ENCODE data around the gene CGRRF1.

CGRRF1 gene

GRCh38 chr14:54533100-54533499 is 23.4 kb downstream of the CGRRF1 start:
- Histone ChIP-seq H3K27me3 (ENCODE audit: control insufficient read depth in 5 of 5, insufficient read depth in 4 of 5, low read length in 5 of 5) (no peaks in the 10 kb centered on the region), H3K4me1 (ENCODE audit: control insufficient read depth in 5 of 5, insufficient read depth in 5 of 5, low read length in 5 of 5) (peaks cover 0 to 4% (median 0%) of the 10 kb centered on the region in 5 donors), H3K27ac (ENCODE audit: low read depth, low read length) (no peak overlapping the region), H3K9ac (ENCODE audit: low read length in 5 of 5) (no peak overlapping the region), H3K36me3 (ENCODE audit: control insufficient read depth in 5 of 5, insufficient read depth in 5 of 5, low read length in 5 of 5) (peaks cover 2 to 14% (median 8%) of the 10 kb centered on the region in 5 donors), H3K4me3 (ENCODE audit: low read depth in 1 of 5, low read length in 5 of 5) (no peak overlapping the region), H3K9me3 (ENCODE audit: control insufficient read depth in 5 of 5, low read length in 5 of 5) (no peaks in the 10 kb centered on the region)

GRCh38 chr14:54535126-54535525 is 25.4 kb downstream of the CGRRF1 start:
- peaks cover 4 to 29% (median 10%) of the 10 kb centered on the region in 5 donors for H3K36me3 ChIP-seq (ENCODE audit: control insufficient read depth in 5 of 5, insufficient read depth in 5 of 5, low read length in 5 of 5)
- peaks cover 0 to 4% (median 0%) of the 10 kb centered on the region in 5 donors for H3K4me1 ChIP-seq (ENCODE audit: control insufficient read depth in 5 of 5, insufficient read depth in 5 of 5, low read length in 5 of 5)
- no peak overlapping the region for H3K4me3 ChIP-seq (ENCODE audit: low read depth in 1 of 5, low read length in 5 of 5)
- H3K27ac ChIP-seq (ENCODE audit: low read depth, low read length), result no peak overlapping the region
- no peak overlapping the region for H3K9ac ChIP-seq (ENCODE audit: low read length in 5 of 5)
- H3K27me3 ChIP-seq (ENCODE audit: control insufficient read depth in 5 of 5, insufficient read depth in 4 of 5, low read length in 5 of 5), result no peaks in the 10 kb centered on the region
- H3K9me3 ChIP-seq (ENCODE audit: control insufficient read depth in 5 of 5, low read length in 5 of 5), result no peaks in the 10 kb centered on the region

DNA sequence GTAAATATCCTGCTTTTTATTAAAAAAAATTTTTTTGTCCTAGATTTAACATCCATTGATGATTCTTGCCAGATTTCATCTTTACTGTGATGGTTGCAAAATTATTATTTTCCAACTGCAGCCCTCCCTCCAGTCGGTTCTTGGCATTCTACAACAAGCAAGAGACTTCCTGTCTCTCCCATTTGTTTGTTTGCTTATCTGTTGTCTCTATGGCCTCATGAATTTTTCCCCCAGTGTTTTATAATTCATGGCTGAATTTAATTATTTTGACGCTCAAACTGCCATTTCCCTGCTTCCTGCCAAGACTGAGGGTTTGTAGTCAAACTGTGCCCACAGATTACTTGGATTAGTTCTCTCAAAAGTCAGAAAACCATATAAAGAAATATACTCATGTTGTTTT is 25.9 kb downstream of the CGRRF1 start:
- Histone ChIP-seq H3K4me3 (ENCODE audit: low read depth in 1 of 5, low read length in 5 of 5) (no peak overlapping the region), H3K36me3 (ENCODE audit: control insufficient read depth in 5 of 5, insufficient read depth in 5 of 5, low read length in 5 of 5) (peaks cover 4 to 31% (median 10%) of the 10 kb centered on the region in 5 donors), H3K9ac (ENCODE audit: low read length in 5 of 5) (no peak overlapping the region), H3K9me3 (ENCODE audit: control insufficient read depth in 5 of 5, low read length in 5 of 5) (no peaks in the 10 kb centered on the region), H3K4me1 (ENCODE audit: control insufficient read depth in 5 of 5, insufficient read depth in 5 of 5, low read length in 5 of 5) (peaks cover 0 to 4% (median 0%) of the 10 kb centered on the region in 5 donors), H3K27ac (ENCODE audit: low read depth, low read length) (no peak overlapping the region), H3K27me3 (ENCODE audit: control insufficient read depth in 5 of 5, insufficient read depth in 4 of 5, low read length in 5 of 5) (no peaks in the 10 kb centered on the region)

DNA sequence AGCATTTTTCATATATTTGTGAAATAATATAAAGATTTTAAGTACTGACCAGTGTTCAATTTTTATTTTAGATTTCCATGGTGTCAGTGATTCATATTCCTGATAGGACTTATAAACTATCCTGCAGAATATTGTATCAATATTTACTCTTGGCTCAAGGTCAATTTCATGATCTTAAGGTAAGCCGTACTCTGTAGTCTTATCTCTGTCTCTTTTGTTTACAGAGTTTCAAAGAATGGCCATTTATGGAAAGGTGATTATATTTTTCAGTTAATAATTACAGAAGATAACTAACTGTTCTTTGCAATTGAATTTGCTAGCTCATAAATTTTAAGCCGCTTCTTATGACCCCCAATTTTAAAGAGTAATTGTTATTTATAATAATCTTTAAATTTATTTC is 27.9 kb downstream of the CGRRF1 start:
- no peak overlapping the region for H3K9ac ChIP-seq (ENCODE audit: low read length in 5 of 5)
- H3K4me3 ChIP-seq (ENCODE audit: low read depth in 1 of 5, low read length in 5 of 5), result no peak overlapping the region
- peaks cover 0 to 4% (median 0%) of the 10 kb centered on the region in 5 donors for H3K4me1 ChIP-seq (ENCODE audit: control insufficient read depth in 5 of 5, insufficient read depth in 5 of 5, low read length in 5 of 5)
- H3K27me3 ChIP-seq (ENCODE audit: control insufficient read depth in 5 of 5, insufficient read depth in 4 of 5, low read length in 5 of 5), result no peaks in the 10 kb centered on the region
- H3K36me3 ChIP-seq (ENCODE audit: control insufficient read depth in 5 of 5, insufficient read depth in 5 of 5, low read length in 5 of 5), result peaks cover 4 to 28% (median 11%) of the 10 kb centered on the region in 5 donors
- H3K9me3 ChIP-seq (ENCODE audit: control insufficient read depth in 5 of 5, low read length in 5 of 5), result no peaks in the 10 kb centered on the region
- no peak overlapping the region for H3K27ac ChIP-seq (ENCODE audit: low read depth, low read length)

- Histone ChIP-seq H3K4me1 (ENCODE audit: control insufficient read depth in 5 of 5, insufficient read depth in 5 of 5, low read length in 5 of 5) (peaks cover 0 to 4% (median 0%) of the 10 kb centered on the region in 5 donors), H3K27ac (ENCODE audit: low read depth, low read length) (no peak overlapping the region), H3K9ac (ENCODE audit: low read length in 5 of 5) (no peak overlapping the region), H3K4me3 (ENCODE audit: low read depth in 1 of 5, low read length in 5 of 5) (no peak overlapping the region), H3K27me3 (ENCODE audit: control insufficient read depth in 5 of 5, insufficient read depth in 4 of 5, low read length in 5 of 5) (no peaks in the 10 kb centered on the region), H3K36me3 (ENCODE audit: control insufficient read depth in 5 of 5, insufficient read depth in 5 of 5, low read length in 5 of 5) (peaks cover 4 to 28% (median 11%) of the 10 kb centered on the region in 5 donors), H3K9me3 (ENCODE audit: control insufficient read depth in 5 of 5, low read length in 5 of 5) (no peaks in the 10 kb centered on the region)
Measured at GRCh38 chr14:54538055-54538454, 28.3 kb downstream of the CGRRF1 start.

- no peak overlapping the region for H3K9ac ChIP-seq (ENCODE audit: low read length in 5 of 5)
- H3K9me3 ChIP-seq (ENCODE audit: control insufficient read depth in 5 of 5, low read length in 5 of 5), result no peaks in the 10 kb centered on the region
- no peaks in the 10 kb centered on the region for H3K27me3 ChIP-seq (ENCODE audit: control insufficient read depth in 5 of 5, insufficient read depth in 4 of 5, low read length in 5 of 5)
- H3K27ac ChIP-seq (ENCODE audit: low read depth, low read length), result no peak overlapping the region
- no peak overlapping the region for H3K4me3 ChIP-seq (ENCODE audit: low read depth in 1 of 5, low read length in 5 of 5)
- H3K36me3 ChIP-seq (ENCODE audit: control insufficient read depth in 5 of 5, insufficient read depth in 5 of 5, low read length in 5 of 5), result no peaks in the 10 kb centered on the region
- H3K4me1 ChIP-seq (ENCODE audit: control insufficient read depth in 5 of 5, insufficient read depth in 5 of 5, low read length in 5 of 5), result no peaks in the 10 kb centered on the region
Measured at GRCh38 chr14:54547583-54547982, 37.9 kb downstream of the CGRRF1 start.

GRCh38 chr14:54548491-54548890 is 38.8 kb downstream of the CGRRF1 start:
- H3K4me3 ChIP-seq (ENCODE audit: low read depth in 1 of 5, low read length in 5 of 5), result no peak overlapping the region
- no peaks in the 10 kb centered on the region for H3K9me3 ChIP-seq (ENCODE audit: control insufficient read depth in 5 of 5, low read length in 5 of 5)
- H3K27me3 ChIP-seq (ENCODE audit: control insufficient read depth in 5 of 5, insufficient read depth in 4 of 5, low read length in 5 of 5), result no peaks in the 10 kb centered on the region
- H3K27ac ChIP-seq (ENCODE audit: low read depth, low read length), result no peak overlapping the region
- H3K4me1 ChIP-seq (ENCODE audit: control insufficient read depth in 5 of 5, insufficient read depth in 5 of 5, low read length in 5 of 5), result no peaks in the 10 kb centered on the region
- no peak overlapping the region for H3K9ac ChIP-seq (ENCODE audit: low read length in 5 of 5)
- H3K36me3 ChIP-seq (ENCODE audit: control insufficient read depth in 5 of 5, insufficient read depth in 5 of 5, low read length in 5 of 5), result no peaks in the 10 kb centered on the region

GRCh38 chr14:54549862-54550261 is 40.2 kb downstream of the CGRRF1 start:
- H3K36me3 ChIP-seq (ENCODE audit: control insufficient read depth in 5 of 5, insufficient read depth in 5 of 5, low read length in 5 of 5), result no peaks in the 10 kb centered on the region
- H3K9ac ChIP-seq (ENCODE audit: low read length in 5 of 5), result no peak overlapping the region
- no peaks in the 10 kb centered on the region for H3K4me1 ChIP-seq (ENCODE audit: control insufficient read depth in 5 of 5, insufficient read depth in 5 of 5, low read length in 5 of 5)

GRCh38 chr14:54550514-54550913 is 40.8 kb downstream of the CGRRF1 start:
- no peaks in the 10 kb centered on the region for H3K4me1 ChIP-seq (ENCODE audit: control insufficient read depth in 5 of 5, insufficient read depth in 5 of 5, low read length in 5 of 5)
- no peaks in the 10 kb centered on the region for H3K27me3 ChIP-seq (ENCODE audit: control insufficient read depth in 5 of 5, insufficient read depth in 4 of 5, low read length in 5 of 5)
- no peak overlapping the region for H3K27ac ChIP-seq (ENCODE audit: low read depth, low read length)
- no peak overlapping the region for H3K9ac ChIP-seq (ENCODE audit: low read length in 5 of 5)
- no peaks in the 10 kb centered on the region for H3K36me3 ChIP-seq (ENCODE audit: control insufficient read depth in 5 of 5, insufficient read depth in 5 of 5, low read length in 5 of 5)
- no peaks in the 10 kb centered on the region for H3K9me3 ChIP-seq (ENCODE audit: control insufficient read depth in 5 of 5, low read length in 5 of 5)
- no peak overlapping the region for H3K4me3 ChIP-seq (ENCODE audit: low read depth in 1 of 5, low read length in 5 of 5)

More at GRCh38 chr14:54549862-54550261, 40.2 kb downstream of the CGRRF1 start:
- Histone ChIP-seq H3K27ac (ENCODE audit: low read depth, low read length) (no peak overlapping the region), H3K27me3 (ENCODE audit: control insufficient read depth in 5 of 5, insufficient read depth in 4 of 5, low read length in 5 of 5) (no peaks in the 10 kb centered on the region), H3K9me3 (ENCODE audit: control insufficient read depth in 5 of 5, low read length in 5 of 5) (no peaks in the 10 kb centered on the region), H3K4me3 (ENCODE audit: low read depth in 1 of 5, low read length in 5 of 5) (no peak overlapping the region)

- H3K4me3 ChIP-seq (ENCODE audit: low read depth in 1 of 5, low read length in 5 of 5), result no peak overlapping the region
- H3K27ac ChIP-seq (ENCODE audit: low read depth, low read length), result no peak overlapping the region
- H3K4me1 ChIP-seq (ENCODE audit: control insufficient read depth in 5 of 5, insufficient read depth in 5 of 5, low read length in 5 of 5), result no peaks in the 10 kb centered on the region
- H3K27me3 ChIP-seq (ENCODE audit: control insufficient read depth in 5 of 5, insufficient read depth in 4 of 5, low read length in 5 of 5), result no peaks in the 10 kb centered on the region
- H3K36me3 ChIP-seq (ENCODE audit: control insufficient read depth in 5 of 5, insufficient read depth in 5 of 5, low read length in 5 of 5), result no peaks in the 10 kb centered on the region
- no peaks in the 10 kb centered on the region for H3K9me3 ChIP-seq (ENCODE audit: control insufficient read depth in 5 of 5, low read length in 5 of 5)
- H3K9ac ChIP-seq (ENCODE audit: low read length in 5 of 5), result no peak overlapping the region
Measured at GRCh38 chr14:54554401-54554800, 44.7 kb downstream of the CGRRF1 start.

GRCh38 chr14:54555651-54556050 is 45.9 kb downstream of the CGRRF1 start:
- Histone ChIP-seq H3K36me3 (ENCODE audit: control insufficient read depth in 5 of 5, insufficient read depth in 5 of 5, low read length in 5 of 5) (no peaks in the 10 kb centered on the region), H3K9ac (ENCODE audit: low read length in 5 of 5) (no peak overlapping the region), H3K4me3 (ENCODE audit: low read depth in 1 of 5, low read length in 5 of 5) (no peak overlapping the region), H3K27me3 (ENCODE audit: control insufficient read depth in 5 of 5, insufficient read depth in 4 of 5, low read length in 5 of 5) (no peaks in the 10 kb centered on the region), H3K27ac (ENCODE audit: low read depth, low read length) (no peak overlapping the region), H3K9me3 (ENCODE audit: control insufficient read depth in 5 of 5, low read length in 5 of 5) (no peaks in the 10 kb centered on the region), H3K4me1 (ENCODE audit: control insufficient read depth in 5 of 5, insufficient read depth in 5 of 5, low read length in 5 of 5) (no peaks in the 10 kb centered on the region)
